PC-3 (cell line): ENCODE data around the gene SOX6. TPM values are rescaled to one million over a fixed set of nuclear protein-coding genes. Genes with fewer than 3 reads are reported as not detected.

Source experiments
- ATAC-seq: fragments of 200-7000 bp; cut with Tn5 transposase; 2 replicates; pipeline ENCODE4 v1.9.1; 2020; ENCODE audit warnings: mild to moderate bottlenecking, moderate library complexity
- BruUV-seq: library from RNA; stranded (reverse); fragments of 400-500 nt; replicated peaks from 2 replicates; lab custom pipeline; 2021; lab: Mats Ljungman, UMichigan
- CTCF ChIA-PET: fragments of 300-600 bp; sonication (Branson Sonifier 250); formaldehyde crosslinking; loops from one replicate; lab custom pipeline; 2022; ENCODE audit warnings: antibody characterized with exemption; lab: Charles Lee
- POLR2A ChIA-PET: fragments of 300-600 bp; sonication (Branson Sonifier 250); formaldehyde crosslinking; loops from one replicate; lab custom pipeline; 2022; ENCODE audit warnings: antibody characterized with exemption; ENCODE audit not compliant: unreplicated experiment; lab: Charles Lee
- DNase-seq: peaks from one replicate; pipeline ENCODE4 v3.0.0-alpha.2; 2015
- H2AFZ ChIP-seq: fragments of 300-600 bp; sonication (generic); 2 replicates; pipeline ENCODE4 v1.6.0; 2016; ENCODE audit warnings: antibody characterized with exemption, low read length
- H3F3A ChIP-seq: fragments of 300-600 bp; sonication (generic); one replicate; pipeline ENCODE4 v1.6.0; 2017; ENCODE audit warnings: antibody characterized with exemption, low read length, control low read depth, mild to moderate bottlenecking; ENCODE audit not compliant: unreplicated experiment
- H3K27ac ChIP-seq: fragments of 300-600 bp; sonication (generic); 2 replicates; pipeline ENCODE4 v1.5.1; 2016; ENCODE audit warnings: mild to moderate bottlenecking, low read length
- H3K27me3 ChIP-seq: fragments of 300-600 bp; sonication (generic); 2 replicates; pipeline ENCODE4 v1.6.1; 2016; ENCODE audit warnings: low read length, mixed read lengths
- H3K36me3 ChIP-seq: fragments of 300-600 bp; sonication (generic); 2 replicates; pipeline ENCODE4 v1.6.1; 2016; ENCODE audit warnings: low read depth, mixed run types, low read length, mixed read lengths
- H3K4me1 ChIP-seq: fragments of 300-600 bp; sonication (generic); 2 replicates; pipeline ENCODE4 v1.5.1; 2016; ENCODE audit warnings: low read length; ENCODE audit not compliant: insufficient read depth
- H3K4me2 ChIP-seq: fragments of 300-600 bp; sonication (generic); 2 replicates; pipeline ENCODE4 v1.6.0; 2016; ENCODE audit warnings: low read length
- H3K4me3 ChIP-seq: fragments of 300-600 bp; sonication (generic); 2 replicates; pipeline ENCODE4 v1.5.1; 2016; ENCODE audit warnings: mild to moderate bottlenecking, low read length, mixed read lengths
- H3K79me2 ChIP-seq: fragments of 300-600 bp; sonication (generic); 2 replicates; pipeline ENCODE4 v1.6.1; 2017; ENCODE audit warnings: low read length, mixed read lengths
- H3K9ac ChIP-seq: fragments of 300-600 bp; sonication (generic); 2 replicates; pipeline ENCODE4 v1.6.0; 2016; ENCODE audit warnings: mild to moderate bottlenecking, low read length
- H3K9me2 ChIP-seq: fragments of 300-600 bp; sonication (generic); replicated peaks from 2 replicates; pipeline ENCODE4 v1.6.1; 2016; ENCODE audit warnings: mixed run types, low read length, mixed read lengths
- H3K9me3 ChIP-seq: fragments of 300-600 bp; sonication (generic); 2 replicates; pipeline ENCODE4 v1.6.1; 2016; ENCODE audit warnings: low read length, mixed read lengths
- H4K20me1 ChIP-seq: fragments of 300-600 bp; sonication (generic); 2 replicates; pipeline ENCODE4 v1.6.1; 2016; ENCODE audit warnings: low read length, mixed read lengths
- CTCF ChIP-seq: fragments of 300-600 bp; sonication (generic); conservative IDR thresholded peaks from 2 replicates; pipeline ENCODE4 v1.5.1; 2017; ENCODE audit warnings: antibody characterized with exemption, low read depth, mild to moderate bottlenecking, low read length
- EZH2 ChIP-seq: fragments of 300-600 bp; sonication (generic); IDR thresholded peaks from one replicate; pipeline ENCODE4 v1.6.1; 2017; ENCODE audit warnings: antibody characterized with exemption, mild to moderate bottlenecking, low read length; ENCODE audit not compliant: unreplicated experiment
- EZH2phosphoT487 ChIP-seq: fragments of 300-600 bp; sonication (generic); IDR thresholded peaks from 2 replicates; pipeline ENCODE4 v1.6.1; 2018; ENCODE audit warnings: mild to moderate bottlenecking, antibody characterized with exemption, low read length, borderline replicate concordance
- intact Hi-C: fragments of 100-400 bp; cut with micrococcal nuclease; formaldehyde crosslinking; loops from 2 replicates; pipeline ENCODE4 v1.9.0; 2023
- total RNA-seq: library from RNA; depleted of rRNA; stranded (reverse); fragments of >200 nt; gene quantifications from 2 replicates; pipeline ENCODE4 v1.2.3, GENCODE V29; 2014

SOX6 gene
- total RNA-seq, 1 experiment from 2014 or later = not detected

- Histone ChIP-seq H3K36me3 (no peaks in the 10 kb centered on the region), H3K4me2 (no peak overlapping the region), H2AFZ (no peak overlapping the region), H3F3A (no peaks in the 10 kb centered on the region), H3K9me2 (no peaks in the 10 kb centered on the region), H3K27ac (no peak overlapping the region), H3K4me1 (no peaks in the 10 kb centered on the region), H3K27me3 (no peaks in the 10 kb centered on the region), H3K4me3 (no peak overlapping the region), H3K79me2 (no peaks in the 10 kb centered on the region), H3K9ac (no peak overlapping the region), H4K20me1 (no peaks in the 10 kb centered on the region), H3K9me3 (0 out of 2 replicates have a peak, but pooled peaks cover 4% of the 10 kb centered on the region)
- ATAC-seq (no peak), DNase-seq (no peak)
- intact Hi-C loops = no loop called here
- no TSS peak for BruUV-seq
- ChIA-PET CTCF (no interaction called here), POLR2A (no interaction called here)
- TF ChIP-seq CTCF = no peak
- no peak for TF ChIP-seq EZH2phosphoT487
- no peak for TF ChIP-seq EZH2
These were observed 196.2 kb downstream of the SOX6 start for GRCh38 chr11:16160146-16160545.

DNA sequence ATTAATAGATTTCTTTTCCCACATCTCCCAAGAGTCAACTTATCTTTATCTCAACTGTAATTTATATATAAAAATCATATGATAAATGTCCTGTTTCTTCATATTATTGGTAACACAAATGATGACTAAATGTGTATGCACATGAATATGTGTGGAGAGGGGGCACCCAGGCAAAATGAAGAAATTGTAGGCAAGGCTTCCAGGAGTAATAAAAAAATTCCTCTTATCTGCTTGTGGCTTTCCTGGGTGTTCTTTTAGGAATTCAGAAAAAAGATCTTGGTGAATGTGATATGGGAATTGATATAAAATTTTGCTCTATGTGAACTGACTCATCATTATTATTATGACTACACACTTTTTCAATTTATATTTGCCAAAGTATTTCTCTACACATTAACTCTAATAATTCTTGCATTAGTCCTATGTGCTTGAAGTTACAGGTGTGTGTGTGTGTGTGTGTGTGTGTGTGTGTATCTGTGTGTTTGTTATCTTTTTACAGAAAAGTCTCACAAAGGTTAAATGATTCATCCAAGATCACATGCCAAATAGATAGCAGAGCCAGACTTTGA is 197.8 kb downstream of the SOX6 start:
- intact Hi-C loops = no loop called here
- DNase-seq (no peak), ATAC-seq (no peak)
- Histone ChIP-seq H3K4me1 (no peaks in the 10 kb centered on the region), H2AFZ (no peak overlapping the region), H3K27me3 (no peaks in the 10 kb centered on the region), H3K27ac (no peak overlapping the region), H3K79me2 (no peaks in the 10 kb centered on the region), H3K4me3 (no peak overlapping the region), H4K20me1 (no peaks in the 10 kb centered on the region), H3K9ac (no peak overlapping the region), H3K9me2 (no peaks in the 10 kb centered on the region), H3K4me2 (no peak overlapping the region), H3F3A (no peaks in the 10 kb centered on the region), H3K36me3 (no peaks in the 10 kb centered on the region), H3K9me3 (0 out of 2 replicates have a peak, but pooled peaks cover 4% of the 10 kb centered on the region)
- TF ChIP-seq EZH2 (no peak), CTCF (no peak), EZH2phosphoT487 (no peak)
- POLR2A ChIA-PET = no interaction called here
- CTCF ChIA-PET = no interaction called here
- BruUV-seq = no TSS peak

- Histone ChIP-seq H3K4me1 (no peaks in the 10 kb centered on the region), H3K9me3 (0 out of 2 replicates have a peak, but pooled peaks cover 4% of the 10 kb centered on the region), H3F3A (no peaks in the 10 kb centered on the region), H3K9me2 (no peaks in the 10 kb centered on the region), H2AFZ (no peak overlapping the region), H3K79me2 (no peaks in the 10 kb centered on the region), H3K4me2 (no peak overlapping the region), H3K27ac (no peak overlapping the region), H3K4me3 (no peak overlapping the region), H3K9ac (no peak overlapping the region), H3K36me3 (no peaks in the 10 kb centered on the region), H3K27me3 (no peaks in the 10 kb centered on the region), H4K20me1 (no peaks in the 10 kb centered on the region)
- intact Hi-C loops = no loop called here
- ATAC-seq (no peak), DNase-seq (no peak)
- no peak for TF ChIP-seq CTCF
- no peak for TF ChIP-seq EZH2phosphoT487
- no peak for TF ChIP-seq EZH2
- BruUV-seq = no TSS peak
- ChIA-PET CTCF (no interaction called here), POLR2A (no interaction called here)
These were observed 199.0 kb downstream of the SOX6 start for GRCh38 chr11:16157327-16157726.
